ENCODE measurements around the gene ATP8B4. TPM values are rescaled to one million over a fixed set of nuclear protein-coding genes. Genes with fewer than 3 reads are reported as not detected.

ATP8B4 gene, protein sequence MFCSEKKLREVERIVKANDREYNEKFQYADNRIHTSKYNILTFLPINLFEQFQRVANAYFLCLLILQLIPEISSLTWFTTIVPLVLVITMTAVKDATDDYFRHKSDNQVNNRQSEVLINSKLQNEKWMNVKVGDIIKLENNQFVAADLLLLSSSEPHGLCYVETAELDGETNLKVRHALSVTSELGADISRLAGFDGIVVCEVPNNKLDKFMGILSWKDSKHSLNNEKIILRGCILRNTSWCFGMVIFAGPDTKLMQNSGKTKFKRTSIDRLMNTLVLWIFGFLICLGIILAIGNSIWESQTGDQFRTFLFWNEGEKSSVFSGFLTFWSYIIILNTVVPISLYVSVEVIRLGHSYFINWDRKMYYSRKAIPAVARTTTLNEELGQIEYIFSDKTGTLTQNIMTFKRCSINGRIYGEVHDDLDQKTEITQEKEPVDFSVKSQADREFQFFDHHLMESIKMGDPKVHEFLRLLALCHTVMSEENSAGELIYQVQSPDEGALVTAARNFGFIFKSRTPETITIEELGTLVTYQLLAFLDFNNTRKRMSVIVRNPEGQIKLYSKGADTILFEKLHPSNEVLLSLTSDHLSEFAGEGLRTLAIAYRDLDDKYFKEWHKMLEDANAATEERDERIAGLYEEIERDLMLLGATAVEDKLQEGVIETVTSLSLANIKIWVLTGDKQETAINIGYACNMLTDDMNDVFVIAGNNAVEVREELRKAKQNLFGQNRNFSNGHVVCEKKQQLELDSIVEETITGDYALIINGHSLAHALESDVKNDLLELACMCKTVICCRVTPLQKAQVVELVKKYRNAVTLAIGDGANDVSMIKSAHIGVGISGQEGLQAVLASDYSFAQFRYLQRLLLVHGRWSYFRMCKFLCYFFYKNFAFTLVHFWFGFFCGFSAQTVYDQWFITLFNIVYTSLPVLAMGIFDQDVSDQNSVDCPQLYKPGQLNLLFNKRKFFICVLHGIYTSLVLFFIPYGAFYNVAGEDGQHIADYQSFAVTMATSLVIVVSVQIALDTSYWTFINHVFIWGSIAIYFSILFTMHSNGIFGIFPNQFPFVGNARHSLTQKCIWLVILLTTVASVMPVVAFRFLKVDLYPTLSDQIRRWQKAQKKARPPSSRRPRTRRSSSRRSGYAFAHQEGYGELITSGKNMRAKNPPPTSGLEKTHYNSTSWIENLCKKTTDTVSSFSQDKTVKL
- total RNA-seq: 10 to 100 TPM in 1 of 4 donors, 1 to 10 TPM in 3; 5.2 to 24.3 (median 7.6) TPM

DNA sequence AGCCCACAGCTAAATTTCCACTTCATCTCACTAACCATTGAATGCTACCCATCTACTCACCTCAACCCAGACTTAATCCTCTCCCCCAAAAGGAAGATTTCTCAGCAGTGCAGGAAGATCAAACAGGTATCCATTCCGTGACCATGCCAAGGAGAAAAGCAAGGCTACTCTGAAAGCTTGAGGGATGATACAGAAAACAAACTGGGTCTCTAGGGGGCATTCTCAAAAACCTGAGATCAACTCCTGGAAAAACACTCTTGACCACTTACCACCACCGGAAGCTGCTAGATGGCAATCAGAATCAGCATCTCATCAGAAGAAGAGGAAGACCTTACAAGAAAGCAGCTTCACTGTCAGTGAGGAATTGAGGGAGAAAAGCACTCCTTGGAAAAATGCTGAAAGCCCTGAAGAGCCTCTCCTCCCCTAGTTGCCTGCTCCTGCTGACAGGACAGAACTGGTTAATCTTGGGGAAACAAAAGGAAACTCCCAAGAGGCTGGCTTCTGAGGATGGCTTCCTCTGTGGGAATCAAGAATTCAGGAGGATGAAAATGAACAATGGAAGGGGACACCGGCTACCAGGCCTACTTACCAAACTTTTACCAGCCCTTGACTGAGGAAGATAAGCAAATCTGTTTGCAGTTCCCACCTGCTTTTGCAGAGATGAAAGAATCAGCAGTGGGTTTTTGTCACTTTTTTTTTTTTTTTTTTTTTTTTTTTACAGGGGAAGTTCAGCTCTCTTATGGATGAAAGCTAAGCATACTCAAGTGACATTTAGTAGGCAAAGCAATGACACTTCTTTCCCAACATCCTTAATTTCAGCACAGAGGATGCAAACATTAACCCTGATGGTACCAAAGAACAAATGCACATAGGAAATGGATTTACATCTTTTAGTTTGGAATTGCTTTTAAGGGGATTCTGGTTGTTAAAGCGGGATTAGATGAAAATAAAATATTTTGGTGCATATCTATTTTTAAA, at the start of gene ATP8B4:
Gene ATP8B4 (minus strand): TSS at position 171 of the 978 bp plus-strand sequence. CDS start 12,267 bp downstream, outside the sequence.
- WGBS, 2 donors: 56 to 58% methylated on average over 4 of the region's 4 CpGs
- no peak for DNase-seq
- no peak within 1 kb of the TSS for H3K27ac ChIP-seq

DNA sequence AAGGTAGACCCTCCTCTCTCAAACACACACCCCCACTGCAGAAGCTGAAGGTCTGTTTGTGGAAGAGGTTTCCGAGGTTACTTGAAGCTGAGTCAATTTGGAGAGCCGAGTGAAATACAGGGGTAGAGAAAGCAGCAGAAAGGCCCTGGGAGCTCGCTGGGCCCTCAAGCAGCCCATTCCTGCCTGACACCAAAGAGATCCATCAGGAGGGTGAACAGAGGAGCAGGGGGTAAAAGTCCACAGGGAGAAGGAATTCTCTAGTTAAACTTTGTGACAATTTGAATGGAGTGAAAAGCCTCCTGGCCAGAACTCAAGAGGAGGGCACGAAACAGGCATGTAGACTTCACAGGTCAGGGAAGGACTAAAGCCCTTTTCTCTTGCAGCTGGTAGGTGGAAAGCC, 49.3 kb upstream of the ATP8B4 start:
- intact Hi-C loops (cut with DNase I): no loop called here
- Histone ChIP-seq H3K36me3 (no peaks in the 10 kb centered on the region), H3K27me3 (no peaks in the 10 kb centered on the region), H3K4me1 (no peaks in the 10 kb centered on the region), H3K9me3 (no peaks in the 10 kb centered on the region), H3K4me3 (replicated peaks in 1 of 3) (no peak overlapping the region), H3K27ac (no peak overlapping the region)
- no peak for TF ChIP-seq POLR2A (IDR thresholded peaks at IDR 0.05)
- TF ChIP-seq, protein P1, sequence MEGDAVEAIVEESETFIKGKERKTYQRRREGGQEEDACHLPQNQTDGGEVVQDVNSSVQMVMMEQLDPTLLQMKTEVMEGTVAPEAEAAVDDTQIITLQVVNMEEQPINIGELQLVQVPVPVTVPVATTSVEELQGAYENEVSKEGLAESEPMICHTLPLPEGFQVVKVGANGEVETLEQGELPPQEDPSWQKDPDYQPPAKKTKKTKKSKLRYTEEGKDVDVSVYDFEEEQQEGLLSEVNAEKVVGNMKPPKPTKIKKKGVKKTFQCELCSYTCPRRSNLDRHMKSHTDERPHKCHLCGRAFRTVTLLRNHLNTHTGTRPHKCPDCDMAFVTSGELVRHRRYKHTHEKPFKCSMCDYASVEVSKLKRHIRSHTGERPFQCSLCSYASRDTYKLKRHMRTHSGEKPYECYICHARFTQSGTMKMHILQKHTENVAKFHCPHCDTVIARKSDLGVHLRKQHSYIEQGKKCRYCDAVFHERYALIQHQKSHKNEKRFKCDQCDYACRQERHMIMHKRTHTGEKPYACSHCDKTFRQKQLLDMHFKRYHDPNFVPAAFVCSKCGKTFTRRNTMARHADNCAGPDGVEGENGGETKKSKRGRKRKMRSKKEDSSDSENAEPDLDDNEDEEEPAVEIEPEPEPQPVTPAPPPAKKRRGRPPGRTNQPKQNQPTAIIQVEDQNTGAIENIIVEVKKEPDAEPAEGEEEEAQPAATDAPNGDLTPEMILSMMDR (IDR thresholded peaks at IDR 0.05): no peak
- 79% methylated on average over 4 of the region's 4 CpGs for WGBS, 2 donors
- no peak for DNase-seq

More for the DNA sequence above, at the start of gene ATP8B4:
- no peak within 1 kb of the TSS for H3K4me3 ChIP-seq (replicated peaks in 1 of 3)
- no peaks in the 10 kb centered on the region for H3K9me3 ChIP-seq
- no peaks in the 10 kb centered on the region for H3K27me3 ChIP-seq
- TF ChIP-seq, protein P1 (IDR thresholded peaks at IDR 0.05): no peak
- TF ChIP-seq POLR2A (IDR thresholded peaks at IDR 0.05): no peak
- no peaks in the 10 kb centered on the region for H3K36me3 ChIP-seq
- no peaks in the 10 kb centered on the region for H3K4me1 ChIP-seq
- intact Hi-C loops (cut with DNase I): no loop called here

DNA sequence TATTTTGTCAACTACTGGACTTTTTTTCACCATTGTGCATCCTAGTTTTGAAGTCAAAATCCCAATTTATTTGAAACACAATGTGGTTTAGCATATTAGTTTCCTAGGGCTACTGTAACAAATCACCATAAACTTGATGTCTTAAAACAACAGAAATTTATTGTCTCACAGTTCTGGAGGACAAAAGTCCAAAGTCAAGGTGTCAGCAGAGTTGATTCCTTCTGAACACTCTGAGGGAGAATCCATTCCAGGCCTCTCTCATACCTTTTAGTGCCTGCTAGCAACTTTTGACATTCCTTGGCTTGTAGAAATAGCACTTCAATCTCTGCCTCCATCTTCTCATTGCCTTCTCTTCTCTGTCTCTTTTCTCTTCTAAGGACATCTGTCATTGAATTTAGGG, 48.1 kb upstream of the ATP8B4 start:
- intact Hi-C loops (cut with DNase I): no loop called here
- H3K27me3 ChIP-seq: no peaks in the 10 kb centered on the region

DNA sequence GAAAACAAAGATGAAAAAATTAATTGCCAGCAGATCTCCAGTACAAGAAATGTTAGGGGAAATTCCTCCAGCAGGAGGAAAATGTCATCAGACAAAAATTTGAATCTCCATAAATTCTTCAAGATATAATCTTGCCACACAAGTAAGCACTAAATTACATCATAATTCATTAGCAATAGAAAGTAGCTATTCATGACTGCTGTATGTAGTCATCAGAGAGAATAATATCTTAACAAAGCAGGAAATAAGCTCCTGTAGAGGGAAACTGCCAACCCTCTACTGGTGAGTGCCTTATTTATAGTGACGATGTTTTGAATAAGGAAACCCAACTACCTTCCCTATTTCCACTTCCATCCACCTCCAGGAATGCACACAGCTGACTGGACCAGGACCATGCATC, 47.2 kb upstream of the ATP8B4 start:
- Histone ChIP-seq H3K36me3 (no peaks in the 10 kb centered on the region), H3K9me3 (no peaks in the 10 kb centered on the region), H3K4me3 (replicated peaks in 1 of 3) (no peak overlapping the region), H3K27ac (no peak overlapping the region), H3K4me1 (no peaks in the 10 kb centered on the region), H3K27me3 (no peaks in the 10 kb centered on the region)
- 74 to 77% methylated on average over 1 of the region's 1 CpG for WGBS, 2 donors
- no peak for DNase-seq
- intact Hi-C loops (cut with DNase I): no loop called here
- no peak for TF ChIP-seq POLR2A (IDR thresholded peaks at IDR 0.05)
- TF ChIP-seq, protein P1 (IDR thresholded peaks at IDR 0.05): no peak

More for the DNA sequence above, 48.1 kb upstream of the ATP8B4 start:
- Histone ChIP-seq H3K27ac (no peak overlapping the region), H3K36me3 (no peaks in the 10 kb centered on the region), H3K9me3 (no peaks in the 10 kb centered on the region), H3K4me1 (no peaks in the 10 kb centered on the region), H3K4me3 (replicated peaks in 1 of 3) (no peak overlapping the region)
- TF ChIP-seq POLR2A (IDR thresholded peaks at IDR 0.05): no peak
- TF ChIP-seq, protein P1 (IDR thresholded peaks at IDR 0.05): no peak
- DNase-seq: no peak

All from thyroid gland (tissue), 4 donors.